T-helper 2 cell (primary cell): ENCODE data around the gene STPG3.

ENCODE experiments used
- DNase-seq, 5 experiments: peaks; one replicate each; pipeline versions ENCODE4 v3.0.0 to v3.0.0-alpha.2; 2012 to 2022
- total RNA-seq, 2 donors: gene quantifications; one replicate each; lab custom pipeline; 2026; lab: John Stamatoyannopoulos, UW

Gene STPG3
- total RNA-seq = 0.47 to 2.8 reads per million in 2 donors

- DNase-seq = no peak
These were observed at the start of gene STPG3 for GRCh38 chr9:137251194-137251461. Gene STPG3 (plus strand): TSS chr9:137251286. CDS start chr9:137251287, 1 bp downstream.

GRCh38 chr9:137202966-137203365 lies 48.1 kb upstream of the STPG3 start:
- DNase-seq = no peak

- DNase-seq = no peak
These were observed 46.4 kb upstream of the STPG3 start for GRCh38 chr9:137204731-137205125.

GRCh38 chr9:137205126-137206069 lies 45.7 kb upstream of the STPG3 start, which contains the start of the genes NDOR1 and TMEM203:
Gene NDOR1 (plus strand): TSS chr9:137205700. CDS start chr9:137205778, 78 bp downstream.
Gene TMEM203 (minus strand): TSS chr9:137205648. CDS start chr9:137205414, 234 bp downstream.
- DNase-seq = peak; percentile 84 to 92 (median 91)

GRCh38 chr9:137206602-137207001 lies 44.5 kb upstream of the STPG3 start:
- DNase-seq = no peak

GRCh38 chr9:137211532-137211931 lies 39.6 kb upstream of the STPG3 start:
- DNase-seq = no peak

- no peak for DNase-seq
These were observed 38.6 kb upstream of the STPG3 start for GRCh38 chr9:137212520-137212919.

GRCh38 chr9:137213160-137214060 lies 37.7 kb upstream of the STPG3 start:
- DNase-seq = no peak

- no peak for DNase-seq
These were observed 36.5 kb upstream of the STPG3 start for GRCh38 chr9:137214620-137215019.

- DNase-seq = no peak
These were observed 35.7 kb upstream of the STPG3 start for GRCh38 chr9:137215196-137215986.

- no peak for DNase-seq
These were observed 34.7 kb upstream of the STPG3 start for GRCh38 chr9:137216188-137216965.

GRCh38 chr9:137217276-137218211 lies 33.5 kb upstream of the STPG3 start:
- DNase-seq = no peak

- no peak for DNase-seq
These were observed 32.8 kb upstream of the STPG3 start for GRCh38 chr9:137218212-137218753.

GRCh38 chr9:137218754-137219271 lies 32.3 kb upstream of the STPG3 start:
- no peak for DNase-seq

- no peak for DNase-seq
These were observed 31.2 kb upstream of the STPG3 start for GRCh38 chr9:137219757-137220316.

- DNase-seq = no peak
These were observed 30.6 kb upstream of the STPG3 start for GRCh38 chr9:137220317-137221094.

- DNase-seq = no peak
These were observed 30.0 kb upstream of the STPG3 start for GRCh38 chr9:137221095-137221505.

- DNase-seq = peak in 1 of 5 experiments; percentile 49
These were observed 29.5 kb upstream of the STPG3 start for GRCh38 chr9:137221506-137222111.
